K562 (cell line): Measurements from ENCODE around the gene SNX19. TPM values are rescaled to one million over a fixed set of nuclear protein-coding genes. Genes with fewer than 3 reads are reported as not detected.
A peak's percentile ranks its signal among the peaks of the same experiment; 100 is the strongest.

Experiments used
- ATF6 ChIP-seq: sonication (generic); formaldehyde crosslinking; IDR thresholded peaks from 2 replicates; pipeline ENCODE4 v1.4.0; 2020; ENCODE audit warnings: mild to moderate bottlenecking, missing genetic modification reagents
- CREB5 ChIP-seq: fragments of 250-450 bp; sonication (Bioruptor Pico); IDR thresholded peaks from 2 replicates; pipeline ENCODE4 v1.5.0; 2020; ENCODE audit warnings: mild to moderate bottlenecking
- E2F8 ChIP-seq: fragments of 450-650 bp; IDR thresholded peaks from 2 replicates; pipeline ENCODE4 v1.7.1; 2018; ENCODE audit warnings: mild to moderate bottlenecking, low read depth; ENCODE audit not compliant: partially characterized antibody
- GABPA ChIP-seq: fragments of 200-800 bp; sonication (Bioruptor generic); conservative IDR thresholded peaks from 2 replicates; pipeline ENCODE4 v1.6.1; 2016; ENCODE audit warnings: low read depth, missing genetic modification characterization, missing compliant biosample characterization
- HMGN3 ChIP-seq: IDR thresholded peaks from 2 replicates; pipeline ENCODE4 v1.6.1; 2011; ENCODE audit warnings: borderline replicate concordance, low read depth, mild to moderate bottlenecking, mixed read lengths, low read length; ENCODE audit not compliant: insufficient read length; ENCODE audit errors: extremely low read depth
- HNRNPL ChIP-seq: fragments of 200-400 bp; formaldehyde crosslinking; IDR thresholded peaks from 2 replicates; pipeline ENCODE4 v1.6.1; 2017; ENCODE audit warnings: low read depth, mild to moderate bottlenecking, low read length
- NR2C2 ChIP-seq, 2 experiments: fragments of 200-800 bp in 1 of 2; sonication (Bioruptor generic) in 1 of 2; sonication (generic) in 1 of 2; formaldehyde crosslinking in 1 of 2; IDR thresholded peaks; 2 replicates each; pipeline versions ENCODE4 v1.6.1 to v1.8.0; 2016 to 2022; ENCODE audit warnings: mild to moderate bottlenecking in 1 of 2, missing compliant biosample characterization in 1 of 2, missing genetic modification characterization in 1 of 2, missing genetic modification reagents in 1 of 2
- NR3C1 ChIP-seq: sonication (generic); formaldehyde crosslinking; IDR thresholded peaks from 2 replicates; pipeline ENCODE4 v1.8.1; 2022; ENCODE audit warnings: missing genetic modification reagents
- PYGO2 ChIP-seq: fragments of 450-650 bp; IDR thresholded peaks from 2 replicates; pipeline ENCODE4 v1.6.1; 2016; ENCODE audit warnings: mild to moderate bottlenecking, missing genetic modification characterization, moderate library complexity, missing compliant biosample characterization
- ZSCAN29 ChIP-seq: fragments of 450-650 bp; IDR thresholded peaks from 2 replicates; pipeline ENCODE4 v1.6.1; 2017
- polyA plus RNA-seq, 8 experiments: library from polyadenylated mRNA; depleted of rRNA in 4 of 8; stranded (reverse) in 5 of 8; unstranded in 3 of 8; fragments of >200 nt; fragmentation: Nextera tagmentation in 2 of 8; fragmentation: Illumina TruSeq in 1 of 8; extraction: Ambion mirVana in 2 of 8; extraction: Trizol in 1 of 8; gene quantifications; 2 replicates each; pipeline versions ENCODE4 v1.2.1 to v1.2.3, GENCODE V29; 2011 to 2014; ENCODE audit warnings: inconsistent platforms in 1 of 8, missing spikeins in 1 of 8
- total RNA-seq, 7 experiments: library from RNA; depleted of rRNA in 6 of 7; stranded (reverse); fragments of >200 nt in 6 of 7; fragmentation: Illumina TruSeq in 2 of 7; extraction: Trizol in 2 of 7; gene quantifications; 2 replicates each; pipeline versions ENCODE4 v1.2.1 to v1.2.3, GENCODE V29; 2011 to 2021; ENCODE audit warnings: low replicate concordance in 1 of 7

Gene SNX19
- total and polyA plus RNA-seq, 9 of the 15 experiments (the other 6 are each of a cell fraction or from before 2014, with no cell fraction given): 2.2 to 31.3 (median 19.6) TPM

- TF ChIP-seq GABPA (peak; percentile 94), NR2C2 (CRISPR knock-in tag; IDR thresholded peaks at IDR 0.05) (peak; percentile 94), NR2C2 (tag; IDR thresholded peaks at IDR 0.05) (peak; percentile 99), HMGN3 (peak; percentile 46), PYGO2 (tag) (no peak), E2F8 (peak; percentile 76), ZSCAN29 (peak; percentile 86), CREB5 (CRISPR knock-in tag) (no peak), NR3C1 (CRISPR knock-in tag) (peak; percentile 66; the same call in 1 of the 2 replicates), ATF6 (0 out of 2 replicates have a peak, but pooled peaks have one; percentile 29), HNRNPL (no peak)
These were observed at the start of gene SNX19 (continued) for GRCh38 chr11:130916238-130916855.
